ENCODE results near the gene RNGTT.

DNA sequence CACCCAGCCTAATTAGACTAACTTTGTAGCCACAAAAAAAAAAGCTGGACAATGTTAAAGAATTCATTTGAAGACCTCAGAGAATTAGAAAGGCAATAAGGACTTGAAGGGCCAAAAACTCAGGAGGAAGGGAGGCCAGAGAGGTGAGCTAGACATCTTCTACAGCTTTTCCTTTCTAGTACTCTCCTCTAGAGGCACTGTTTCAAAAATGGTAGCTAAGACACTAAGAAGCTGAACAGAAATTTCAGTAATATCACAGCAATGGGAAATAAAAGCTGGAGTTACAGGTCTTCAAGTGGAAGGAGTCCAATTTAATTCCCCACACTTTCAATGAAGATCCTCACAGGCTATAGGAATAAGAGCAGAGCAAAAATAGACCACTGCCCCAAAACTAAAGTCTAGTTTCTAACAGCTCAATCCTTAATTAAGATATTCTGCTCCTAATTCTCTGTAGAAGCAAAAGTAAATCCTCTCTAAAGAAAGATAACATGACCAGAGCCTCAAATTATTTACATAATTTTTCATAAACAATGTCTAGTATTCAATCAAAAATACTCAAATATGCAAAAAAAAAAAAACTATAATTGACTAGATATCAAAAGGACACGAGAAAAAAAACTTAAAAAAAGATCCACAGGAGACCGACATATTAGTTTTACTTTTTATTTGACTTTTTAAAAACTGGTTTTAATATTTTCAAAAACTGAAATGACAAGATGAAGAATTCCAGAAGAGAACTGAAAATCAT, 63.7 kb downstream of the RNGTT start:
- TF ChIP-seq, protein P1, sequence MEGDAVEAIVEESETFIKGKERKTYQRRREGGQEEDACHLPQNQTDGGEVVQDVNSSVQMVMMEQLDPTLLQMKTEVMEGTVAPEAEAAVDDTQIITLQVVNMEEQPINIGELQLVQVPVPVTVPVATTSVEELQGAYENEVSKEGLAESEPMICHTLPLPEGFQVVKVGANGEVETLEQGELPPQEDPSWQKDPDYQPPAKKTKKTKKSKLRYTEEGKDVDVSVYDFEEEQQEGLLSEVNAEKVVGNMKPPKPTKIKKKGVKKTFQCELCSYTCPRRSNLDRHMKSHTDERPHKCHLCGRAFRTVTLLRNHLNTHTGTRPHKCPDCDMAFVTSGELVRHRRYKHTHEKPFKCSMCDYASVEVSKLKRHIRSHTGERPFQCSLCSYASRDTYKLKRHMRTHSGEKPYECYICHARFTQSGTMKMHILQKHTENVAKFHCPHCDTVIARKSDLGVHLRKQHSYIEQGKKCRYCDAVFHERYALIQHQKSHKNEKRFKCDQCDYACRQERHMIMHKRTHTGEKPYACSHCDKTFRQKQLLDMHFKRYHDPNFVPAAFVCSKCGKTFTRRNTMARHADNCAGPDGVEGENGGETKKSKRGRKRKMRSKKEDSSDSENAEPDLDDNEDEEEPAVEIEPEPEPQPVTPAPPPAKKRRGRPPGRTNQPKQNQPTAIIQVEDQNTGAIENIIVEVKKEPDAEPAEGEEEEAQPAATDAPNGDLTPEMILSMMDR (IDR thresholded peaks at IDR 0.05; ENCODE audit: poor library complexity), result no peak
- TF ChIP-seq EZH2 (IDR thresholded peaks at IDR 0.05; ENCODE audit: borderline replicate concordance), result no peak

All from hepatocyte (in vitro differentiated cells).